Colonic mucosa (tissue), 4 donors: ENCODE measurements around the gene PSMA7. TPM values are rescaled to one million over a fixed set of nuclear protein-coding genes. Genes with fewer than 3 reads are reported as not detected.

ENCODE experiments used
- DNase-seq: peaks from one replicate; pipeline ENCODE4 v3.0.0-alpha.2; 2020
- H3K27ac ChIP-seq: fragments of 200-600 bp; one replicate; pipeline ENCODE4 v1.8.0; 2021
- H3K27me3 ChIP-seq: fragments of 200-600 bp; one replicate; pipeline ENCODE4 v1.8.0; 2021
- H3K36me3 ChIP-seq: fragments of 200-600 bp; one replicate; pipeline ENCODE4 v1.8.0; 2021
- H3K4me1 ChIP-seq: fragments of 200-600 bp; one replicate; pipeline ENCODE4 v1.8.0; 2021; ENCODE audit warnings: mild to moderate bottlenecking
- H3K4me3 ChIP-seq: fragments of 200-600 bp; one replicate; pipeline ENCODE4 v1.8.0; 2021
- H3K9ac ChIP-seq, 2 donors: one replicate each; pipeline ENCODE4 v1.7.0; 2013; ENCODE audit warnings: control low read depth in 2 of 2, low read depth in 2 of 2, low read length in 2 of 2
- H3K9me3 ChIP-seq: fragments of 200-600 bp; one replicate; pipeline ENCODE4 v1.8.0; 2021
- CTCF ChIP-seq: fragments of 200-600 bp; IDR thresholded peaks from one replicate; pipeline ENCODE4 v1.8.0; 2022; ENCODE audit warnings: antibody characterized with exemption, mild to moderate bottlenecking
- intact Hi-C: fragments of 100-400 bp; cut with DNase I; formaldehyde crosslinking; loops from one replicate; pipeline ENCODE4 v1.14.1; 2022
- total RNA-seq, 2 donors: library from RNA; stranded (reverse); fragmentation: NEBNext Ultra II Directional in 1 of 2; extraction: Animal tissue kit (Norgen Biotek cat#: 25700) in 1 of 2; gene quantifications; one replicate each; pipeline ENCODE4 v1.2.1, GENCODE V29; 2021
- donor health status: healthy.
- donor health status: DM: no; HTN: no; CAD: no.
- donor health status: DM: no; HTN: no; CAD: no.

Gene PSMA7
- total RNA-seq, 2 donors from 2014 or later: 164 to 315 TPM

- no peak overlapping the region for H3K27ac ChIP-seq
- intact Hi-C loops: no loop called here
- no peak overlapping the region for H3K9ac ChIP-seq
- H3K36me3 ChIP-seq: no peaks in the 10 kb centered on the region
- no peaks in the 10 kb centered on the region for H3K4me1 ChIP-seq
- TF ChIP-seq CTCF: no peak
- no peak overlapping the region for H3K4me3 ChIP-seq
- no peak for DNase-seq
- H3K9me3 ChIP-seq: no peaks in the 10 kb centered on the region
- no peaks in the 10 kb centered on the region for H3K27me3 ChIP-seq
Measured at GRCh38 chr20:62168890-62169435, 25.8 kb upstream of the PSMA7 start.

GRCh38 chr20:62168061-62168460 lies 24.9 kb upstream of the PSMA7 start:
- DNase-seq: no peak
- no peak overlapping the region for H3K9ac ChIP-seq
- TF ChIP-seq CTCF: no peak
- intact Hi-C loops: no loop called here
- no peak overlapping the region for H3K4me3 ChIP-seq
- no peaks in the 10 kb centered on the region for H3K27me3 ChIP-seq
- no peaks in the 10 kb centered on the region for H3K36me3 ChIP-seq
- no peak overlapping the region for H3K27ac ChIP-seq
- no peaks in the 10 kb centered on the region for H3K4me1 ChIP-seq
- H3K9me3 ChIP-seq: no peaks in the 10 kb centered on the region

- no peak for DNase-seq
- Histone ChIP-seq H3K9ac (no peak overlapping the region), H3K4me1 (no peaks in the 10 kb centered on the region), H3K36me3 (peaks cover 1% of the 10 kb centered on the region), H3K27ac (no peak overlapping the region), H3K9me3 (no peaks in the 10 kb centered on the region), H3K4me3 (no peak overlapping the region), H3K27me3 (no peaks in the 10 kb centered on the region)
- TF ChIP-seq CTCF: no peak
- intact Hi-C loops: no loop called here
Measured at GRCh38 chr20:62167474-62167873, 24.3 kb upstream of the PSMA7 start.

GRCh38 chr20:62165762-62166399 lies 22.7 kb upstream of the PSMA7 start:
- Histone ChIP-seq H3K4me1 (no peaks in the 10 kb centered on the region), H3K9ac (no peak overlapping the region), H3K4me3 (no peak overlapping the region), H3K27me3 (no peaks in the 10 kb centered on the region), H3K36me3 (peaks cover 6% of the 10 kb centered on the region), H3K9me3 (no peaks in the 10 kb centered on the region), H3K27ac (no peak overlapping the region)
- intact Hi-C loops: no loop called here
- no peak for TF ChIP-seq CTCF
- DNase-seq: no peak

GRCh38 chr20:62164879-62165761 lies 21.9 kb upstream of the PSMA7 start:
- no peak overlapping the region for H3K9ac ChIP-seq
- no peak overlapping the region for H3K4me3 ChIP-seq
- no peak for TF ChIP-seq CTCF
- DNase-seq: no peak
- no peaks in the 10 kb centered on the region for H3K9me3 ChIP-seq
- H3K4me1 ChIP-seq: no peaks in the 10 kb centered on the region
- H3K36me3 ChIP-seq: peaks cover 6% of the 10 kb centered on the region
- H3K27ac ChIP-seq: no peak overlapping the region
- intact Hi-C loops: no loop called here
- no peaks in the 10 kb centered on the region for H3K27me3 ChIP-seq
